Measurements from ENCODE around the gene ZIC4.

The ZIC4 gene

DNA sequence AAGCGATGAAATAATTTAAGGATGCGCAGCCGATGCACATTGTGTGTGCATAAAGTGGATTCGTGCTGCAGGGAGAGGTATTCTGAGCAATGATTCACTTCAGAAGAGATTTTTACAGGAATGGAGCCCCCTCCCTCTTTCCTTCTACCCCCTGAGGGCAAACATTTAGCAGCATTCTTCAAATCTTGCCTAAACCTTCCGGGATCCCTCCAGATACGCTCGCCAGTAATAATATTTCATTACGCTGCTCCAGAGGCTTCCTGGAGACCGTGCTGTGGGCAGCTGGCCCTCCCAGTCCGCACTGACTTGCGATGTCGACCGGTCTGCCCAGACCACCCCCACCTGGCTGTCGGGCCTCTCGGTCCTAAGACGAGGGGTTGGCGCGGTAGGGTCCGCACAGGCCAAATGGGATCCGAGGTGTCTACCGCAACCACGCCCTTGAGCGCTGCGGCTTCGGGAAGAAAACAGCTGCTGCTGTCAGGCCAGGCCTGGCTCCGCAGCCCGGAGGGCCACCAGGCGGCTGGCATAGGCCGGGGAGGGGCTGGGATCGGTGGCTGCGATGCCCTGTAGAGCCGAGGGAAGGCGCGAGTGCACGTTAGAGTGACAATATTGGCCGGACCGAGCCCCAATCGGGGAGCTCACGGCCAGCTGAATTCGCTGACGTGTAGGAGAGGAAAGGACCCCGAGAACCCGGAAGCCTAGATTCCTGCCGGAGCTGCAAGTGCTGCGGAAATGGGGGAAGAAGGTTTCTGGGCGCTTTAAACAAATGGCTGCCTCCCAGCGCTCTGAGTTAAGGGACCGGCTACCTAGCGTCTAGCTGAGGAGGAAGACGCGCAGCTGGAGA lies 14.3 kb downstream of the ZIC4 start:
- no peak for DNase-seq (ENCODE audit: extremely low read depth in 1 of 2, low read depth in 1 of 2)

DNA sequence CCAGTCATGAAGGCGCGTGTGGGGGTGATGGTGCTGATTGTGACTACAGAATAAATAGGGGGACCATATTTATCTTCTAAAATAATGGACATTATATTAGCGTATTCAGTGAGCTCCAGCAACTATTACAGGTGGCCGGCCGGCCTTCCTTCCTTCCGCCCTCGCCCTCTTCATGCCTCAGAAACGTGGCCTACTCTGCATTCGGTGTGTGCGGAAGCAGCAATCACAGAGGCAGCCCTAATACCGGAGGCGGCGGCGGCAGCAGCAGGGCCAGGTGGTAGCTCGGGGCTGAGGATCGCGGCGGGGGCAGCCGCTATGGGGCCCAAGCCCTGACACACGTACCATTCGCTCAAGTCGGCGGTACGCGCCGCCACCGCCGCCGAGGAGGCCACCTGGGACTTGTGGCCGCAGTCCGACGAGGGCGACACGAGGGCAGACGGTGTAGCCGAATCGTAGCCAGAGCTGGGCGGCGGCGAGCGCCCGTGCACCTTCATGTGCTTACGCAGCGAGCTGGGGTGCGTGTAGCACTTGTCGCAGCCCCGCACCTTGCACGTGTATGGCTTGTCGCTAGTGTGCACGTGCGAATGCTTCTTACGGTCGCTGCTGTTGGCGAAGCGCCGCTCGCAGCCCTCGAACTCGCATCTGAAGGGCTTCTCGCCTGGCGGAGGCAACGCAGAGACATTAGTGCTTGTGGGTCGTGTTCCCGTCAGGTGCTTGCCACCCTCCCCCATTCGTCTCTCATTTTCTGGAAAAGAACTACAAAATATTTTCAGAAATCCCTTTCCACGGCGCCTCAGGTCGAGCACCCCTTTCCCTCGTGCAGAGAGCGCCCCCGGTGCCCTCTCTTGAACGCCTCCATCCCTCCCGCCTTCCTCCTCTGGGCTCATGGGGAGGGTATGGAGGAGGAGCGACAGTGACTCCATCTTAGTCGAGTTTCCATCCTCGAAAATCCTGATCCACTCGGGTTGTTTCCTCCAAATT lies 15.5 kb downstream of the ZIC4 start:
- no peak for DNase-seq (ENCODE audit: extremely low read depth in 1 of 2, low read depth in 1 of 2)

DNA sequence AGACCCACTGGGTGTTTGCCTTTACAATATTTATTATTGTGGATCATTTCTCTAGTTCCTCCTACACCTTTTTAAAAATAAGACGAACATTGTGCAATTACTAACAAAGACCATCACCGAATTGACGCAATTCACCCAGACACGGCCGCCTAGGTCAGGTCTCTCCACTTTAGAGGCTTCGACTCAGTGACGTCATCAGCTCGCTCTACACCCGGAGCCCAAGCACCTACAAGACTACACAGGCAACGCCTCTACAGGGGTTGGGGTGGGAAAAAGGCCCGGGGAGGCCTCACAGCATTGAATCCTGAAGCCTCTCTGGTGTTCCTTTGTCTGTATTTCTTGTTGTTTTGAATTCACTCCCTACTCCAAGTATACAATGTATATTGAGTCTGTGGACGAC lies 16.6 kb downstream of the ZIC4 start:
- DNase-seq (ENCODE audit: extremely low read depth in 1 of 2, low read depth in 1 of 2): no peak

DNA sequence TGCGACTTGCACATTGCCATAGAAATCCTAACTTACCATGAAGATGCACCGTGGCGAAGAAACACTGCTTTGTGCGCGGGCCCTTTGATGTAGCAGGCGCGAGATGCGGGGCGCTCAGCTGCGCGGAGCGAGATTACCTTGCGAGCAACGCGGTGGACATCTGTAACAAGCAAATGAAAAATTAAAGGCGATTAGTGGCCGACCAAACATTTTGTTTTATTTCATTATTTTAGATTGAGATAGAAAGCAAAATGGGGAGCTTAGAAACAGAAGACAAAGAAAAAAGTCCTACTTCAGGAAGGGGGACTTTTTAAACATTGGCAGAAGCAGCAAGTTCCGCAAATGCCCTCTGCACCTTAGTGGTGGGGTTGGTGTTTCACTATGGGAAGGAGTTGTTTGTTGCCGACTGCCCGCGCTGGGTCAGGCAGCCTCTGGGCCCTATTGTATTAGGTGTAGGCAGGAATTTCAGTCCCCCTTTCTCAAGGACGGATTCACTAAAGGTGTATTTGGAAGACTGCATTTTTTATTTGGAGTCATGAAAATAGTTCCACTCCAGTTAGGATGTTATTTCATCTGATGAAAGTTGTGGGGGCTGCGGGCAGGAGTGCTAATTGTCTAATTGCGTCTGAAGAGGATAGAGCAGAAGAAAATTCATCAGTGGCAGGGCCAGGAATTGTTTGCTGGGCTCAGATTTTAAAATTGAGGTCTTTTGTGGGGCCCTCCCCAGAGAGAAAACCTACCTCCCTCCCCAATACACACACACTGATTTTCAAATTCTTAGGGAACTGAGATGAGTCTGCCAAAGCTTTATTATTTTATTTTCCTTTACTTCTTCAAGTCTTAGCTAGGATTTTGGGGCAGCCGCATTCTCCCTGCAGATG lies 17.4 kb downstream of the ZIC4 start:
- no peak for DNase-seq (ENCODE audit: extremely low read depth in 1 of 2, low read depth in 1 of 2)

DNA sequence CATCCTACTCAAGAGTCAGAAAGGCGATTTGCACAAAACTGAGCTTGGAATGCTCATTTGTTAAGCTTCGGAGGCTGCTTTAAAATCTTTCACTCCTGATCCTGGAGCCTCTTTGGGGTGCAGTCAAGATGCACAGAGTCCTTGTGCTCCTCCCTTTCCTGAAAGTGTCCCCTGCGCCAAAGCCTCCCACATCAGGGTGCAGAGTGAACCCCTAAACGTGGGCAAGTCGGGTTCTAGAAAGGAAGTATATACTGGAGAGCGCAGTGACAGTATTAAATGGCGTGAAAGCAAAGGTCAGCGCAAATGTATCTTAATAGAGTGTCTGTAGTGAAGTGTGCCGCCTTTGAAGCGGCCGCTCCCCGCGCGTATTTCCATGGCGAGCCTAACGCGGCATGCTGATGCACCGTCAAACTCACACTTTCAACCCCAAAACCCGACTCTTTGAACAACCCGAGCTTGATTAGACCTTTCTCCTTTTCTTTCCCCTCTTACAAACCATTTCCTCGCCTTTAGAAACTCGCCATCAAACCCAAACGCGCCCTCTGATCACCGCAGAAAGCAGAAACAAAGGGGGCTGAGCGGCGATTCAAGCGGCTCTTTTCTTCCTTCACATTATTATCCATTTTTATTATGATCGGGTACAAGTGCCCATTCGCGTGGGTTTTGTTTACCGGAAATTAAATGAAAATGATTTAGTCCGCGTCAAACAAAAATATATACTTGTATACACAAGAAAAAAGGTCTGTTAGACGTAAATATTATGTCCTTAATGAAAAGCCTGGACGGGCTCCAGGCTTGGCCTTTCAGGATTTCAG lies 18.3 kb downstream of the ZIC4 start:
- no peak for DNase-seq (ENCODE audit: extremely low read depth in 1 of 2, low read depth in 1 of 2)

DNA sequence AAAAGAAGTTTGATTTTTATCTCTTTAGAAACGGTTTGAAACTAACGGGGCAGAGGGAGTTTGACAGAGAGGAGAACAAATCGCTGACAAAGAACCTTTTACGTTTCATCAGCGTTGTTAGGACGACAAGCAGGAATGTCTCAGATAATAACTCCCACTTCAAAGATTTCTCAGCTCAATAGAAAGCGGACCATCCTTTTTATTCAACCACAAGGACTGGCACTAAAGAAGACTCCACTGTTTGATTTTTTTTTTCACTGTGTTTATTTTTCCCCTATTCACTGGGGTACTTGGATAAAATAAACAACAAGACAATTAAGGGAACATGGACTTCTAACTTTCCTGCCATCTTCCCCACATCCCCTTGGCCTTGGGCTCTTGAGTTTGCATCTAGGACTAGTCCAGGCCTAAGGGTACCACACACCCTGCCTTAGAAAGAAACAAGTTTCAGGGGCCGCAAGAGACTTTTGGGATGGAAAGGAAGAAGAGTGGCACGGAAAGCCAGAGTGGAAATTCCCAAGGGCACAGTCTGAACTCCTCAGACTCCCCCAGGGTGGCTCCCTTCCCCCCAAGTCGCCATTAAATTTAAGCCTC lies 19.0 kb downstream of the ZIC4 start:
- DNase-seq (ENCODE audit: extremely low read depth in 1 of 2, low read depth in 1 of 2): no peak

DNA sequence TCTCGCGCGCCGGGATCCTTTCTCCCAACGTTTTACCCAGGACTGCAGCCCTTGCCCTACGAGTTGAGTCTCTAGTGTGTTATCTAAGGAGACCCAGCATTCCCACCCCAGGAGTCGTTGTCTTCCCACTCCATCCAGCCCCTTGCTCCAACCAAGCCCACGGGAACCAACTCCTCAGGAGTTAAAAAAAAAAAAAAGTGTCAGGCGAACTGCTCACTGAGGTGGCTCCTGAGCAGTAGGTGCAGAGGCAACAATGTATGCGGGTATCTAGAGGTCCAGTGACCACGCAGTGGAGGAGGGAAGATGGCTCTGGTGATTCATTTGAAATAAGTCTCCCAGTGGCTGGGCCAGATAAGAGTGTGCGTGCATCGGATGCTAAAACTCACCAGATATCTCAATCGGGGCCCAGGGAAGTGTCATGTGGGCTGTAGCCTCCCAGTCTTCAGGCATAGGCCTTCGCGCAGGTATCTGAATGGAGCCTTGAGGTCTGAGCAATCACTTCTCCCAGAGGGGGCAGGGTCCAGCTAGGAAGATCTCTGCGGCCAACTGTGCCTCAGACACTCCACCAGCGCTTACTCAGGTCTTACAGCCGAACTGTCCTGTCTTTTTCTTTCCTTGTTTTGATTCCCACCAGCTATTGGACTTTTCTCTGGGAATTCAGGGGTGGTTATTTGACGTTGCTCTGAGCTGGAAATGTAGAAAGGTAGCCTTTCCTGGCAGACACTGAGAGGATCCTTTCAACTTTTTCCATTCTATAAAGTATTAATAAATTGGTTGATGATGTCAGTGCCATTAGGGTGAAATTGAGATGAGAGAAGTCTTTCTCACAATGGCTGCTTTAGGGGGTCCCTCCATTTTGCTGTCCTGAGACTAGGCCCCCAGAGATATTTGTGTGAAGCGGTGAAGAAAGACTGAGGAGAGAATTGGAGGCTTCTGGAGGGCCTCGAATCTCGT lies 21.0 kb downstream of the ZIC4 start:
- no peak for DNase-seq (ENCODE audit: extremely low read depth in 1 of 2, low read depth in 1 of 2)

DNA sequence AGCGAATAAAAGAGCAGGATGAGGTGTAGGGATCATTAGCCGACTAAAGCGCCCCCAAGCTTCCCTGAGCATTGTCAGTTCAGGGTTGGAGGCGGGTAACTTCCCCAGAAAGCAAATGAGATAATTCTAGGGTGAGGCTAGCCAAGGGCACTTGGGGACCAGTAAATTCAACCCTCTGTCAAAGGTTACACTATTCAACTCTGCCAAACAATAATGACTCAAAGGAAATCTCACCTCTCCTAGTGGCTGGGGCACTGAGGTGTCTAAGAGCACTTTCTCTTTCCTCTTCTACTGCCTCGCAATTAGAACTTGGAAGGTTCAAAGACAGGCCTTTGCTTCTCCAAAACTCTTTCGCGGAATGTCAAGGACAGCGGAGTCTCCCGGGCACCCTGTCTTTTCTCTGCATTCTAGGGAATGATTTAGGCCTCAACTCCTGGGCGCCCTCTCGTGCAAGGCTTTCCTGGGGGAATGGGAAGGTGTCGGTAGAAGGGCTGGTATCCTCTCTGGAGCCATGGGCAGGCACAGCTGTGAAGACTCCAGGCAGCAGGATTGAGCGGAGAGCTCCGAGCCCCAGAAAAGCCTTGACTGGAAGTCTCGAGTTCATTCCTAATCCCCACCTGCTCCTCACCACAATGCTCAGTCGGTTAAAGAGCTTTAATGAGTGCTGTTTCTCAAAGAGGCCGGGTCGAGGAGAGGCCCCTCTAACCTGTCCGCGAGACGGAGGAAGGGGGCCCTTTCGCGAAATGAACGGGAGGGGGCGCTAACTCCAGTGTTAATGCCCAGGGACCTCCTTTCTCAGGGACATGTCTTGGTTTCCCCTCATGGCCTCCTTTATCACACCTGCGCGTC lies 21.9 kb downstream of the ZIC4 start:
- no peak for DNase-seq (ENCODE audit: extremely low read depth in 1 of 2, low read depth in 1 of 2)

DNA sequence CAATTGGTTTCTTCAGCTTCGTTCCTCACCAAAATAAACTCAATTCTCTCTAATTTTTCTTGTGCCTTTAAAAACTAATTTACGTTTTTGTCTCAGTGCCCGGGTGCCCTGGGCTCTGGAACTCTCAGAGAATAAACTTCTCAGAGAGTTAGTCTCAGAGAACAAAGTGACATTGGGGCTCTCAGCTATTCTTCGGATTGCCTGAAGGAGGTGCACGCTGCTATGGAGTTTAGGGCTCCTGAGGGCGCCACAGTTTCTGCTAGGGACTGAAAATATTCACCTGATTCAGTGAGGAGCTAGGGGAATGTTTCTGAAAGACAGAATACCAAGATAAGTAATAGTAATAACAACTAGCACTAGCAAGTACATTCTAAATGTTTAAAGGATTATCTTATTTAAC lies 22.7 kb downstream of the ZIC4 start:
- no peak for DNase-seq (ENCODE audit: extremely low read depth in 1 of 2, low read depth in 1 of 2)

DNA sequence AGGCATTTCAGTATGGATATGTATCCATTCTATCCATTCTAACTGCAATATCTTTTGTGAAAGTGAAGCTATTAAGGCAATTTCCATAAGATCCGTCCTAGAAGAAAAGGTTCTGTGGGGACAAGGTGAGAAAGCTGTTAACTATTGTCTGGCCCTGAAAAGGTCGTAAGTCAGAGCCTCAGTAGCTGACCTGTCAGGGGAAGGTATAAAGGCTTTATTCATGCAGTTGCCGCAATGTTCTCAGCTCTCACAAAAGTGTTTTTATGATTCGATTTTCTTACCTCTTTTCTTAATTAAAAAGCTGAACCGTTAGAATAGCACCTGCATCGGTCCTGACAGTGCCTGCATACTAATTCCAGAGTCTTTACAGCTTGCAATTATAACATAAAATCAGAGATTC lies 24.7 kb downstream of the ZIC4 start:
- no peak for DNase-seq (ENCODE audit: extremely low read depth in 1 of 2, low read depth in 1 of 2)

DNA sequence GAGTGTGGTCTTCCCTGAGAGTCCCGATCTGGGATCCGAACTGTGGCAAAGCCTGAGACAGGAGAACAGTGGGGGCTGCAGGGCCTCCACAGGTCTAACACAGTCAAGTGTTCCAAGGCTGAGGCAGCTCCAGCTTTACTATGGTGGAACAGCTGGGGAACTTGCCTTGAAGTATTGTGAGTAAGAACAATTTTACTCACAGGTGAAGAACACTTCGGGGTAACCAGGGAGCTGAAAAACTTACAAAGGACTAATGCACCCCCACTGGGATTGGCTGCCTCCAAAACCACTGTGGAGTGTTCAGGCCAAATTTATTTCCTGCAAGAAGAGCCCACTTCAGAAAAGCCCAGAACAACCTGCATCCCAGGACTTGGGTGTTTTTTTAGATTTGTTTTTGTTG lies 25.4 kb downstream of the ZIC4 start:
- DNase-seq (ENCODE audit: extremely low read depth in 1 of 2, low read depth in 1 of 2): no peak

DNA sequence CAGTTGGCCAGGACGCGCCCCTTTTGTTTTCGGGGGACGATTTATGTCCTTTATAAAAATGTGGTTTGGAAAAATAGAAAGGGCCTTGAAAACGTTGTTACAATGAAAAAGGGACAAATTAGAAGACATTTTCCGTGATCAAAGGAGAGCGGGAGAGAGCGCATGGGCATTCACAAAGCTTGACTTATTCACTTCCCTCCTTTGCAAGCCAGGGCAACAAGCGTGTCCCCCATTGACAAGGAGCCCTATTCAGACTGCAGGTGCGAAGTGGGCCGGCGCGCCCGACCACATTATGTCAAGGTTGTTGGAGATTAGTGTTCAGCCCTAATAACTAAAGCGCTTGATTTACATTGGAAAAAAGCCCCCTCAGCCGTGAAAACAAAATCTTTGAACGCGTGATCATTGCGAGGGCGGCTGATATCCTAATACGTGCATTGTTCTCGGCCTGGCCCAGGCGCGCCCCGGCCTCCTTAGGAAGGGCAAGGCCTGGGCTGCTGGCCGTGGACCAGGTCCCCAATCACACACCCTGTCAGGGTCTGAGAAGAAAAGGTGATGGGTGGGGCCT lies 25.9 kb downstream of the ZIC4 start:
- DNase-seq (ENCODE audit: extremely low read depth in 1 of 2, low read depth in 1 of 2): no peak

DNA sequence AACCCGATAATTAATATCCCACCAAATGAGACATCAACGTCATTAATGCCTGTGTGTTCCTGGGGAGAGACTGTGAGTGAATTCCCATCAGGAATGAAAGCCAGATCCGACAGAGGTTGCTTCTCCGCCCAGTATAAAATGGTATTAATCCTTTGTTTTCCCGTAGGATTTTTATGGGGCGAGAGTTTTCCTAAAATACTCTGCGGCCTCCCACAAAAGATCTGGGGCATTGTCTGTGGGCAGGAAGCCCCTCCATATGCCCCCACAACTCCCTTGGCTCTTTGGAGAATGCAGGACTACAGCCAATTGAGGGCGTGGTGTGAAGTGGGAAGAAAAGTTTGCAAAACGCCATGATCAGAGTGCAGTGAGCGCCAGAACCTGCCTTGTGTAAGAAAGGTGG lies 26.7 kb downstream of the ZIC4 start:
- no peak for DNase-seq (ENCODE audit: extremely low read depth in 1 of 2, low read depth in 1 of 2)

DNA sequence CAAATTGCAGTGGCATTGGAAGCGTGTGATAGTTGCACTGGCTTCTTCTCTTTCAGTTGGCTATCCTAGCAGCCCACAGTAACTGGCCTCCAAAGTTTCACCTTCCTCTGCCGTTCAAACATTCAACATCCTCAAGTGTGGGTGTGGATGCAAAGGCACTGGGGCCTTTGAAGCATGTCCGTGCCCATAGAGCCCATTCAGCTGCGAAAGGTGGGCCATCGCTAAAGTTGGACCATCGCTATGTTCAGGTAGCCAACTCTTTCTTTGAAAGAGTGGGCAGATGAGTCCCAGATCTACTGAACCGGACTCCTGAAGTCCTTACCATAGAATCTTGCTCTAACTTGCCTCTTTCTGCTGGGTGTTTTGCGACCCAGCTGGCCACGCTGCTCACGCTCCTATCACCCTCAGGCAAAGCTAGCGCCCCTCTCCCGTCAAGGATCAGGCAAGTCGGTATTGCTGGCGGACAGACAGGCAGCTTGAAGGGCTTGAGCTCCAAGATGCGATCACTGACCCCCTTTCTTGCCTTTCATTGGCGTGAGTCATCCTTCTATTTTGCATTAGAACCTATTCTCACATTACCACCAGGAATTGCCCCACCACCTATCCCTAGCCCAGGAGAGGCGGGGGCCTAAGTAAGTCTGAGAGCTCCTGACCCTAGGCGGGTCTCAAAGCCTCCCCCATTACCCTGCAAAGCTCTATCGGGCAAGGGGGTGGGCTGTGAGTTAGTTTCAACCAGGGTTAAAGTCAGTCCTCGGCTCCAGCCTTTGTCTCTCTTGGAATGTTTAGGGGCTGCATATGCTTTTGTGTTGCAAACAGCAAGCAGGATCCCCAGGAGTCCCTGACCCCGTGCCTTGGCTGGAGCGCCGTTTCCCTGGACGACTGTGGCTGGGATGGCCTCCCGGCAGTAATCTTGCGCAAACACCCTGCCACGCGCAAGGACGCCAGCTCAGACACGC lies 28.7 kb downstream of the ZIC4 start:
- no peak for DNase-seq (ENCODE audit: extremely low read depth in 1 of 2, low read depth in 1 of 2)

DNA sequence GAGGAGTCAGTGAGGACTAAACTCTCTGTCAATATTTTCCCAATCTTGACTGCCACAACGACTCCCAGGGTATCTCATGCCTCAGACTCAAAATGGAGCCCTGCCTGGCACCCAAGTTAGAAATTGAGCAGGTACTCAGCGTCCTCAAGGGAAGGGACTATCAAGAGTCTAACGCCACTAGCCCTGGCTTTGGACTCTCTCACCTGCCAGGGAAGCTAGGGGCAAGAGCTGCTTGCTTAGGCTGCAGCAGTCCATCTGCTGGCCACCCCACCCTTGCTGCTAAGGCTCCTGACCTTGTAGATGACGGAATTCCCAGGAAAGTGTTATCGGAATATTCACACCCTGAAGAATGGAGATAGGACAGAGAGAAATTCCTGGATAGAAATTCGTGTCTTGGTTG lies 33.0 kb downstream of the ZIC4 start:
- no peak for DNase-seq (ENCODE audit: extremely low read depth in 1 of 2, low read depth in 1 of 2)

DNA sequence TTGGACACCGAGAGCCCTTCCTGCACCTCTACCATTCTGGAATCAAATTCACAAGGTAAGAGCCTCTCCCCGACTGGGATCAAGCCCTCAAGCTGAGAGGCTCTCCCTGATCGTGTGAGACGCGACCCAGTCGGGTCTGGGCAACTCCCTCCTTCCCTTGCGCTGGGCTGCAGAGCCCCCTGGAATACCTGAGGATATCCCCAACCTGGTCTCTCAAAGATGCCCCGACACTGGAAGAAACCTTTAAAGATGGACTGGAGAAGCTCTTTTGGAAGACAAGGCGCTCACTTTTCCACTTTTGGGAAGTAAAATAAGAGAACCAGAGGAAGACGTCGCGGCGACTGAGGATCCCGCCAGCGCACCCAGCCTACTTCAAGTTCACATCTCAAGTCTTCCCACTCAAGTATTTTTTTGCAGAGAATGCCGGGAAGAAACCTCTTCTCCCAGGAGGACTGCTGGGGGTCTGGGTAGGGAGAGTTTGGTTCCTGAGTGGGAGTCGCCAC lies 33.8 kb downstream of the ZIC4 start:
- no peak for DNase-seq (ENCODE audit: extremely low read depth in 1 of 2, low read depth in 1 of 2)

Data from activated CD8-positive, alpha-beta memory T cell treated with anti-CD3 and anti-CD28 coated beads for 1 hour (primary cell).